ENCODE results near the gene OR2A12.

Gene OR2A12

GRCh38 chr7:144087230-144087629 is 1.2 kb downstream of the OR2A12 start:
- H3K4me3 ChIP-seq (ENCODE audit: low read depth, low read length) = no peak overlapping the region
- no peak for TF ChIP-seq CTCF (IDR thresholded peaks at IDR 0.05; ENCODE audit: borderline replicate concordance, insufficient read depth, low read depth, low read length)

- TF ChIP-seq CTCF (IDR thresholded peaks at IDR 0.05; ENCODE audit: borderline replicate concordance, insufficient read depth, low read depth, low read length) = no peak
- H3K4me3 ChIP-seq (ENCODE audit: low read depth, low read length) = no peak overlapping the region
These were observed 4.6 kb downstream of the OR2A12 start for GRCh38 chr7:144090667-144091066.

- no peak for TF ChIP-seq CTCF (IDR thresholded peaks at IDR 0.05; ENCODE audit: borderline replicate concordance, insufficient read depth, low read depth, low read length)
- no peak overlapping the region for H3K4me3 ChIP-seq (ENCODE audit: low read depth, low read length)
These were observed 12.7 kb downstream of the OR2A12 start for GRCh38 chr7:144098776-144099175.

- no peak for TF ChIP-seq CTCF (IDR thresholded peaks at IDR 0.05; ENCODE audit: borderline replicate concordance, insufficient read depth, low read depth, low read length)
- no peak overlapping the region for H3K4me3 ChIP-seq (ENCODE audit: low read depth, low read length)
These were observed 14.5 kb downstream of the OR2A12 start for GRCh38 chr7:144100607-144101006.

GRCh38 chr7:144102041-144102440 is 16.0 kb downstream of the OR2A12 start:
- no peak overlapping the region for H3K4me3 ChIP-seq (ENCODE audit: low read depth, low read length)

GRCh38 chr7:144105211-144105610 is 19.1 kb downstream of the OR2A12 start:
- no peak overlapping the region for H3K4me3 ChIP-seq (ENCODE audit: low read depth, low read length)
- no peak for TF ChIP-seq CTCF (IDR thresholded peaks at IDR 0.05; ENCODE audit: borderline replicate concordance, insufficient read depth, low read depth, low read length)

More at GRCh38 chr7:144102041-144102440, 16.0 kb downstream of the OR2A12 start:
- no peak for TF ChIP-seq CTCF (IDR thresholded peaks at IDR 0.05; ENCODE audit: borderline replicate concordance, insufficient read depth, low read depth, low read length)

- no peak for TF ChIP-seq CTCF (IDR thresholded peaks at IDR 0.05; ENCODE audit: borderline replicate concordance, insufficient read depth, low read depth, low read length)
- no peak within 1 kb of the TSS for H3K4me3 ChIP-seq (ENCODE audit: low read depth, low read length)
These were observed 23.2 kb downstream of the OR2A12 start, which contains the start of gene OR2A2 for GRCh38 chr7:144109283-144109682. OR2A2 (plus strand) TSS chr7:144109583; CDS start chr7:144109583, 0 bp downstream.
